Mucosa of stomach (tissue), 1 donor: ENCODE data around the gene RAB43.
"Not testable (repeated sequence)": the region's sequence is repeated elsewhere in the genome, so short reads cannot be mapped to it uniquely, and the experiment has no call there.

Experiments used
- H3K27me3 ChIP-seq: one replicate; pipeline ENCODE4 v1.7.0; 2013; ENCODE audit warnings: mild to moderate bottlenecking, low read length; ENCODE audit not compliant: control insufficient read depth, insufficient read depth
- H3K36me3 ChIP-seq: one replicate; pipeline ENCODE4 v1.7.0; 2013; ENCODE audit warnings: low read length; ENCODE audit not compliant: control insufficient read depth, insufficient read depth
- H3K4me1 ChIP-seq: one replicate; pipeline ENCODE4 v1.7.0; 2013; ENCODE audit warnings: mild to moderate bottlenecking, low read length; ENCODE audit not compliant: control insufficient read depth, insufficient read depth
- H3K4me3 ChIP-seq: one replicate; pipeline ENCODE4 v1.7.0; 2013; ENCODE audit warnings: low read length
- H3K9ac ChIP-seq: one replicate; pipeline ENCODE4 v1.7.0; 2013; ENCODE audit warnings: mild to moderate bottlenecking, low read length, moderate library complexity
- H3K9me3 ChIP-seq: one replicate; pipeline ENCODE4 v1.7.0; 2013; ENCODE audit warnings: mild to moderate bottlenecking, low read length, moderate library complexity; ENCODE audit not compliant: control insufficient read depth
- donor health status: Pancreatic carcinoma.

Gene RAB43

GRCh38 chr3:129118745-129119144 is 2.9 kb downstream of the RAB43 start:
- Histone ChIP-seq H3K9ac (no peak overlapping the region), H3K36me3 (peaks cover 6% of the 10 kb centered on the region), H3K27me3 (no peaks in the 10 kb centered on the region), H3K9me3 (no peaks in the 10 kb centered on the region), H3K4me3 (no peak overlapping the region), H3K4me1 (peaks cover 50% of the 10 kb centered on the region)

- Histone ChIP-seq H3K36me3 (peaks cover 6% of the 10 kb centered on the region), H3K27me3 (no peaks in the 10 kb centered on the region), H3K9ac (no peak overlapping the region), H3K9me3 (no peaks in the 10 kb centered on the region), H3K4me1 (peaks cover 35% of the 10 kb centered on the region), H3K4me3 (no peak overlapping the region)
These were observed 4.5 kb downstream of the RAB43 start for GRCh38 chr3:129117134-129117533.

GRCh38 chr3:129116482-129116946 is 5.1 kb downstream of the RAB43 start:
- Histone ChIP-seq H3K27me3 (no peaks in the 10 kb centered on the region), H3K4me1 (peaks cover 35% of the 10 kb centered on the region), H3K4me3 (no peak overlapping the region), H3K9ac (no peak overlapping the region), H3K9me3 (no peaks in the 10 kb centered on the region), H3K36me3 (peaks cover 6% of the 10 kb centered on the region)

- Histone ChIP-seq H3K27me3 (no peaks in the 10 kb centered on the region), H3K4me1 (peaks cover 26% of the 10 kb centered on the region), H3K36me3 (peaks cover 6% of the 10 kb centered on the region), H3K9ac (no peak overlapping the region), H3K4me3 (no peak overlapping the region), H3K9me3 (no peaks in the 10 kb centered on the region)
These were observed 7.1 kb downstream of the RAB43 start for GRCh38 chr3:129114455-129114854.

- no peak overlapping the region for H3K9ac ChIP-seq
- H3K27me3 ChIP-seq = no peaks in the 10 kb centered on the region
- H3K4me3 ChIP-seq = no peak overlapping the region
- H3K36me3 ChIP-seq = peaks cover 6% of the 10 kb centered on the region
- peaks cover 10% of the 10 kb centered on the region for H3K4me1 ChIP-seq
- H3K9me3 ChIP-seq = no peaks in the 10 kb centered on the region
These were observed 9.1 kb downstream of the RAB43 start for GRCh38 chr3:129112308-129113052.

- not testable (repeated sequence) for H3K4me3 ChIP-seq, H3K36me3 ChIP-seq, H3K4me1 ChIP-seq, H3K27me3 ChIP-seq, H3K9ac ChIP-seq, H3K9me3 ChIP-seq
These were observed 10.4 kb downstream of the RAB43 start for GRCh38 chr3:129111076-129111780.

GRCh38 chr3:129107793-129108192 is 13.8 kb downstream of the RAB43 start:
- H3K4me3 ChIP-seq = no peak overlapping the region
- no peaks in the 10 kb centered on the region for H3K27me3 ChIP-seq
- H3K36me3 ChIP-seq = no peaks in the 10 kb centered on the region
- H3K4me1 ChIP-seq = no peaks in the 10 kb centered on the region
- H3K9me3 ChIP-seq = no peaks in the 10 kb centered on the region
- H3K9ac ChIP-seq = no peak overlapping the region

GRCh38 chr3:129106866-129107565 is 14.6 kb downstream of the RAB43 start:
- Histone ChIP-seq H3K9ac (no peak overlapping the region), H3K36me3 (no peaks in the 10 kb centered on the region), H3K27me3 (no peaks in the 10 kb centered on the region), H3K4me3 (no peak overlapping the region), H3K9me3 (no peaks in the 10 kb centered on the region), H3K4me1 (no peaks in the 10 kb centered on the region)

- Histone ChIP-seq H3K4me3 (no peak overlapping the region), H3K27me3 (no peaks in the 10 kb centered on the region), H3K36me3 (no peaks in the 10 kb centered on the region), H3K9me3 (no peaks in the 10 kb centered on the region), H3K4me1 (no peaks in the 10 kb centered on the region), H3K9ac (no peak overlapping the region)
These were observed 15.3 kb downstream of the RAB43 start for GRCh38 chr3:129106320-129106719.

- no peaks in the 10 kb centered on the region for H3K27me3 ChIP-seq
- H3K4me1 ChIP-seq = no peaks in the 10 kb centered on the region
- H3K9me3 ChIP-seq = no peaks in the 10 kb centered on the region
- H3K4me3 ChIP-seq = no peak overlapping the region
- no peaks in the 10 kb centered on the region for H3K36me3 ChIP-seq
- no peak overlapping the region for H3K9ac ChIP-seq
These were observed 15.7 kb downstream of the RAB43 start for GRCh38 chr3:129105862-129106261.

- Histone ChIP-seq H3K9me3 (no peaks in the 10 kb centered on the region), H3K27me3 (no peaks in the 10 kb centered on the region), H3K4me3 (no peak overlapping the region), H3K4me1 (no peaks in the 10 kb centered on the region), H3K9ac (no peak overlapping the region), H3K36me3 (no peaks in the 10 kb centered on the region)
These were observed 17.0 kb downstream of the RAB43 start for GRCh38 chr3:129104498-129105079.

- Histone ChIP-seq H3K9me3 (no peaks in the 10 kb centered on the region), H3K27me3 (no peaks in the 10 kb centered on the region)
These were observed 17.6 kb downstream of the RAB43 start for GRCh38 chr3:129104051-129104450.

More at GRCh38 chr3:129104051-129104450, 17.6 kb downstream of the RAB43 start:
- Histone ChIP-seq H3K4me3 (no peak overlapping the region), H3K36me3 (no peaks in the 10 kb centered on the region), H3K9ac (no peak overlapping the region), H3K4me1 (no peaks in the 10 kb centered on the region)
